ENCODE results near the gene DOCK4.
A peak's percentile ranks its signal among the peaks of the same experiment; 100 is the strongest.

The DOCK4 gene

GRCh38 chr7:111873963-111874690 lies 332.1 kb downstream of the DOCK4 start:
- Histone ChIP-seq H3K9me3 (ENCODE audit: severe bottlenecking) (peaks cover 16% of the 10 kb centered on the region), H3K36me3 (no peaks in the 10 kb centered on the region), H3K27ac (no peak overlapping the region), H3K27me3 (ENCODE audit: insufficient read depth, low read depth, severe bottlenecking) (no peaks in the 10 kb centered on the region), H3K4me3 (ENCODE audit: low read depth, low read length) (no peak overlapping the region)
- TF ChIP-seq, protein P1, sequence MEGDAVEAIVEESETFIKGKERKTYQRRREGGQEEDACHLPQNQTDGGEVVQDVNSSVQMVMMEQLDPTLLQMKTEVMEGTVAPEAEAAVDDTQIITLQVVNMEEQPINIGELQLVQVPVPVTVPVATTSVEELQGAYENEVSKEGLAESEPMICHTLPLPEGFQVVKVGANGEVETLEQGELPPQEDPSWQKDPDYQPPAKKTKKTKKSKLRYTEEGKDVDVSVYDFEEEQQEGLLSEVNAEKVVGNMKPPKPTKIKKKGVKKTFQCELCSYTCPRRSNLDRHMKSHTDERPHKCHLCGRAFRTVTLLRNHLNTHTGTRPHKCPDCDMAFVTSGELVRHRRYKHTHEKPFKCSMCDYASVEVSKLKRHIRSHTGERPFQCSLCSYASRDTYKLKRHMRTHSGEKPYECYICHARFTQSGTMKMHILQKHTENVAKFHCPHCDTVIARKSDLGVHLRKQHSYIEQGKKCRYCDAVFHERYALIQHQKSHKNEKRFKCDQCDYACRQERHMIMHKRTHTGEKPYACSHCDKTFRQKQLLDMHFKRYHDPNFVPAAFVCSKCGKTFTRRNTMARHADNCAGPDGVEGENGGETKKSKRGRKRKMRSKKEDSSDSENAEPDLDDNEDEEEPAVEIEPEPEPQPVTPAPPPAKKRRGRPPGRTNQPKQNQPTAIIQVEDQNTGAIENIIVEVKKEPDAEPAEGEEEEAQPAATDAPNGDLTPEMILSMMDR (IDR thresholded peaks at IDR 0.05; ENCODE audit: low read depth, low read length), result no peak
- DNase-seq, result no peak

- TF ChIP-seq, protein P1 (IDR thresholded peaks at IDR 0.05; ENCODE audit: low read depth, low read length), result no peak
- no peaks in the 10 kb centered on the region for H3K27me3 ChIP-seq (ENCODE audit: insufficient read depth, low read depth, severe bottlenecking)
- DNase-seq, result no peak
- no peaks in the 10 kb centered on the region for H3K36me3 ChIP-seq
- H3K27ac ChIP-seq, result no peak overlapping the region
- peaks cover 13% of the 10 kb centered on the region for H3K9me3 ChIP-seq (ENCODE audit: severe bottlenecking)
- no peak overlapping the region for H3K4me3 ChIP-seq (ENCODE audit: low read depth, low read length)
Observed at GRCh38 chr7:111873326-111873646, 332.9 kb downstream of the DOCK4 start.

DNA sequence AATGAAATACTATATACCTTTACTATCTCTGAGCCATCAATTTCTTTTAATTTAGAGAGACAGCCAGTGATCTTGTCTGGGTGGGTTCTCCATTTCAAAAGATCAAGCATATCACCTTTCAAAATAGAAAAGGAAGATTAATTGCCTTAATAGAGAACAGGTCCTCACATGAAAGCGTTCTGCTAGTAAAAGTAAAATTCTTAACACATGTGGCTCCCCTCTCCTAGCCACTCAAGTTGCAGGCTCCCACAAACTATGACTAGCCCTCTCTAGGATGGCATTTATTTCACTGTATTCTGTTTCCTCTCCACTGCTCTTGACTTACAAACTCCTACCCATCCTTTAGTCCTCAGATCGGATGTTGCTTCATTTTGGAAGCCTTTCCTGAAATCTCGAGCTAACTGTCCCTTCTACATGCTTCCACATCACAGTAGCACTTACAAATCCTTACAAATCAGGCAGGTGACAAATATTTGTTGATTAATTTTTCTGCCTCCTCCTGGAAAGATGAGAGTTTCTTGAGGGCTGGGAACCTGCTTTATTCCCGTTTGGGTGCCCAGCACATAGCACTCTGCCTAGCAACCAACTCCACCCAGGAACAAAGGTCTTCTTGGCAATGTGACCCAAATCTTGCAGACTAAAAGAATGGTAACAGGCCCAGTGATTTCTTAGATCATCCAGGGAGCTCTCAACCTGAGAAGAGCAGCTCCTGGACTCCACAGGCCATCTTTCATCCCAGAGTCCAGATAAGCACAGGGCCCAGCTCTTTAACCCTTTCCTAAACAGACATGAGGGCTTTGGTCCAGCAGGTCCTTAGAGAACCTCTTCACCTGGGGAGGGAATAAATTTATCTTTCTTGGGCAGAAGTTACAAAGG lies 333.5 kb downstream of the DOCK4 start:
- Histone ChIP-seq H3K9me3 (ENCODE audit: severe bottlenecking) (peaks cover 13% of the 10 kb centered on the region), H3K27ac (no peak overlapping the region), H3K36me3 (no peaks in the 10 kb centered on the region), H3K27me3 (ENCODE audit: insufficient read depth, low read depth, severe bottlenecking) (no peaks in the 10 kb centered on the region), H3K4me3 (ENCODE audit: low read depth, low read length) (no peak overlapping the region)
- DNase-seq, result no peak
- TF ChIP-seq, protein P1 (IDR thresholded peaks at IDR 0.05; ENCODE audit: low read depth, low read length), result no peak

- Histone ChIP-seq H3K9me3 (ENCODE audit: severe bottlenecking) (peaks cover 7% of the 10 kb centered on the region), H3K27me3 (ENCODE audit: insufficient read depth, low read depth, severe bottlenecking) (no peaks in the 10 kb centered on the region), H3K27ac (no peak overlapping the region), H3K4me3 (ENCODE audit: low read depth, low read length) (no peak overlapping the region), H3K36me3 (no peaks in the 10 kb centered on the region)
- TF ChIP-seq, protein P1 (IDR thresholded peaks at IDR 0.05; ENCODE audit: low read depth, low read length), result no peak
- DNase-seq, result no peak
Observed at GRCh38 chr7:111871283-111871682, 334.9 kb downstream of the DOCK4 start.

DNA sequence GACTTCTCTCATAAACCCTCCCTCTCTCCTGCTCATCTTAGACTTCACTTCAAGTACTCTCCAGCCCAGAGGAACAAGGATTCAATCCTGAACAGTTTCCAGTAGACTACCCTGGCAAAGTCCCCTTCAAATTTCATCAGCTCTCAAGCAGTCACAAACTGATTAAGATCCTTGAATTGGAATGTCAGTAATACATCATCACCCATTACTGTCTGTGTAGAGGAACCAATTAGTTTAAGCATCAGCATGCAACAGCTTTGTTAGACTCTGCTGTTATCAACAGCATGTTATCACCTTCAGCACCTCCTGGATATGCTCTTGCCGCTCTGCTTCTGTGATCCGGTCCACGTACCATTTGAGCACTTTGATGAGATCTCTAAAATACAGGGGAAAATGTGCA lies 336.9 kb downstream of the DOCK4 start:
- Histone ChIP-seq H3K36me3 (no peaks in the 10 kb centered on the region), H3K27ac (peak overlapping the region; percentile 41), H3K27me3 (ENCODE audit: insufficient read depth, low read depth, severe bottlenecking) (no peaks in the 10 kb centered on the region), H3K9me3 (ENCODE audit: severe bottlenecking) (no peaks in the 10 kb centered on the region), H3K4me3 (ENCODE audit: low read depth, low read length) (no peak overlapping the region)
- TF ChIP-seq, protein P1 (IDR thresholded peaks at IDR 0.05; ENCODE audit: low read depth, low read length), result no peak
- DNase-seq, result no peak

Data from WERI-Rb-1 (cell line).